GM12892 (cell line): ENCODE measurements around the gene TBC1D17.

Experiments
- POLR2A ChIP-seq: IDR thresholded peaks from 2 replicates; pipeline ENCODE4 v1.6.1; 2011; ENCODE audit warnings: low read depth, low read length, control low read depth
- TAF1 ChIP-seq: IDR thresholded peaks from 2 replicates; pipeline ENCODE4 v1.6.1; 2011; ENCODE audit warnings: low read depth, mild to moderate bottlenecking, control low read depth, low read length, borderline replicate concordance

DNA sequence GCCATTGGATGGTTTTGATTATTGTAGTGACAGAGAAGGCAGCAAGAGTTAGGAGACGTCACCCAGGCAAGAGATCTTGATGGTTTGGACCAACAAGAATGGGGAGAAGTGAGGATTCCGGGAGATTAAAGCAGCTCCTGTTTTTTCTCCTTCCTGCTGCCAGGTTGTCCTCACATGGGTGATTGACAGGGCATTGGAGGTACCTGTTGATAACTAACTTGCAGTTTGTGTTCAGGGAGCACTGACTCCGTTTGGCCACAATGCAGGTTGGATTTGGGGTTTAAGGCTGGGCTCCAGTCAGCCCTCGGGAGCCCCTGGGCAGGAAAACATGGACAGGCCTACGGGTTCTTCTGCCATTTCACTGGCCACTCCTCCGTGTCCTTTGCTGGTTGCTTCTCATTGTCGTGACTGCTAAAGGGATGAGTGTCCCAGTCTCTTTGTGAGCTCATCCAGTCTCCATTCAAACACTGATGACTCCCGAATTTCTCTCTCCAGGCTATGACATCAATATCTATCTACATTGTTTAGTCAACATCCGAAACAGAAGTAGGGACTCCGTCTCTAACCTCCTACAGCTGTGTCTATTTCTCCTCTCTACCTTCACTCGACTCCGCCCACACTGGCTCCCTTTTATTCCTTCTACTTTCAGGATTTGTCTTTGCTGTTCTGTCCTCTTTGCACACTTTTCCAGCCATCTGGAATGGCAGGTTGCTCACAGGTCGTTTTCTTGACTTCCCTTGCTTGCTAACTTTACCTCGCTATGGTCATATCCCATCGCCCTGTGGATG is 27.9 kb upstream of the TBC1D17 start:
- TF ChIP-seq POLR2A, result no peak
- TF ChIP-seq TAF1, result no peak
